ENCODE measurements around the gene ALDH1L1. TPM values are rescaled to one million over a fixed set of nuclear protein-coding genes. Genes with fewer than 3 reads are reported as not detected.

Gene ALDH1L1
- polyA plus RNA-seq, 5 donors: 0.26 to 1.1 (median 0.40) TPM

DNA sequence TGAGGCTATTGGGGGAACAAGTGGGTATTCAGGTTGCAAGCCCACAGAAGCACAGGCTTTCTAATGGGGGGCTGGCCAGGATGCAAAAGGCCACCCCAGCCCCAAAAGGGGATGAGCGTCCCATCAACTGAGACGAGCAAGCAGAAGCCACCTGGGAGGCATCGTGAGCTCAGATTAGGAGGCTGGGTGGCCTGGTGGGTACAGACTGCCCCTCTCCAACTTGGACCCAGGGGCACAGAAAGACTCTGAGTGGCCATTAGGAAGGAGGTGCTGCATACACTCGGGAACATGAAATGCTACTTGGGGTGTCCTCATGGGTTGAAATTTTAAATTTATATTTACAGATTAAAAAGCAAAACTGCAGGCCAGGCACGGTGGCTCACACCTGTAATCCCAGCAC lies 125.5 kb downstream of the ALDH1L1 start:
- no peak for DNase-seq

GRCh38 chr3:126053949-126054569 lies 126.3 kb downstream of the ALDH1L1 start:
- no peak for DNase-seq

Other genes with a start within 250 kb of the ALDH1L1 start
- gene ROPN1B, start 211.4 kb downstream of the ALDH1L1 start, polyA plus RNA-seq (ENCODE audit: insufficient read depth in 1 of 5, insufficient read length in 5 of 5, low replicate concordance in 1 of 5): 1 to 10 TPM; 1.1 to 1.6 (median 1.3) TPM
- gene SLC41A3, start 96.5 kb downstream of the ALDH1L1 start, polyA plus RNA-seq (ENCODE audit: insufficient read depth in 1 of 5, insufficient read length in 5 of 5, low replicate concordance in 1 of 5): 10 to 100 TPM; 51.0 to 75.6 (median 62.9) TPM
- 10 to 100 TPM in 1 of 5 donors, 1 to 10 TPM in 4; 6.5 to 11.4 (median 7.8) TPM for gene KLF15, start 176.8 kb upstream of the ALDH1L1 start, polyA plus RNA-seq (ENCODE audit: insufficient read depth in 1 of 5, insufficient read length in 5 of 5, low replicate concordance in 1 of 5)
- gene CFAP100, start 214.3 kb upstream of the ALDH1L1 start, polyA plus RNA-seq (ENCODE audit: insufficient read depth in 1 of 5, insufficient read length in 5 of 5, low replicate concordance in 1 of 5): 1 to 10 TPM in 4 of 5 donors, under 1 TPM in 1; 0.80 to 7.9 (median 6.6) TPM